ENCODE results near the gene ACP1.

GRCh38 chr2:313991-314390, 49.2 kb downstream of the ACP1 start:
- TF ChIP-seq CTCF (IDR thresholded peaks at IDR 0.05) (no peak), POLR2A (IDR thresholded peaks at IDR 0.05) (no peak)

Data from heart left ventricle (tissue), 13 donors.